CD4-positive, alpha-beta T cell (primary cell): ENCODE results near the gene SCUBE1. TPM values are rescaled to one million over a fixed set of nuclear protein-coding genes. Genes with fewer than 3 reads are reported as not detected.

ENCODE experiments used
- ATAC-seq: fragments of 200-7000 bp; cut with Tn5 transposase; one replicate; pipeline ENCODE4 v1.10.0; 2022; ENCODE audit warnings: mild to moderate bottlenecking; ENCODE audit not compliant: poor library complexity
- CTCF ChIA-PET: fragments of 350-600 bp; sonication (Branson Sonifier 250); formaldehyde crosslinking; loops from one replicate; lab custom pipeline; 2021; ENCODE audit warnings: antibody characterized with exemption, inconsistent platforms; lab: Charles Lee
- POLR2A ChIA-PET: fragments of 350-600 bp; sonication (Branson Sonifier 250); formaldehyde crosslinking; loops from one replicate; lab custom pipeline; 2021; ENCODE audit warnings: antibody characterized with exemption, inconsistent platforms; lab: Charles Lee
- DNase-seq, 14 experiments: peaks; one replicate each; pipeline ENCODE4 v3.0.0-alpha.2; 2013 to 2020; ENCODE audit warnings: mixed read lengths in 2 of 14
- H3K27ac ChIP-seq, 2 donors: one replicate each; pipeline versions ENCODE4 v1.5.1 to v1.7.0; 2013; ENCODE audit warnings: low read length in 2 of 2, low read depth in 1 of 2, mild to moderate bottlenecking in 1 of 2
- H3K27me3 ChIP-seq, 2 experiments: 1 replicate in 1 of 2; 2 replicates in 1 of 2; pipeline versions ENCODE4 v1.6.1 to v1.7.0; 2013; ENCODE audit warnings: low read length in 2 of 2, control low read depth in 1 of 2, mild to moderate bottlenecking in 1 of 2, moderate library complexity in 1 of 2; ENCODE audit not compliant: insufficient read depth in 2 of 2, control insufficient read depth in 1 of 2
- H3K36me3 ChIP-seq: one replicate; pipeline ENCODE4 v1.6.1; 2013; ENCODE audit warnings: low read length, control low read depth; ENCODE audit not compliant: insufficient read depth
- H3K4me1 ChIP-seq: one replicate; pipeline ENCODE4 v1.6.1; 2013; ENCODE audit warnings: low read length, control low read depth; ENCODE audit not compliant: insufficient read depth
- H3K4me3 ChIP-seq: one replicate; pipeline ENCODE4 v1.5.1; 2013; ENCODE audit warnings: mild to moderate bottlenecking, low read length, moderate library complexity
- H3K9me3 ChIP-seq, 2 experiments: 1 replicate in 1 of 2; 2 replicates in 1 of 2; pipeline versions ENCODE4 v1.6.1 to v1.7.0; 2013; ENCODE audit warnings: low read length in 2 of 2, mild to moderate bottlenecking in 2 of 2, control low read depth in 1 of 2, moderate library complexity in 1 of 2; ENCODE audit not compliant: control insufficient read depth in 1 of 2, insufficient read depth in 1 of 2
- H3K27ac Mint-ChIP-seq: one replicate; pipeline ENCODE4 v1.8.0; 2020; ENCODE audit warnings: mixed read lengths
- H3K27me3 Mint-ChIP-seq: one replicate; pipeline ENCODE4 v1.8.0; 2021; ENCODE audit warnings: mixed read lengths
- H3K36me3 Mint-ChIP-seq: one replicate; pipeline ENCODE4 v1.8.0; 2021; ENCODE audit warnings: low read depth, mixed read lengths
- H3K4me1 Mint-ChIP-seq: one replicate; pipeline ENCODE4 v1.8.0; 2021; ENCODE audit warnings: low read depth, mixed read lengths
- H3K4me3 Mint-ChIP-seq: one replicate; pipeline ENCODE4 v1.8.0; 2020; ENCODE audit warnings: mild to moderate bottlenecking, mixed read lengths
- H3K9me3 Mint-ChIP-seq: one replicate; pipeline ENCODE4 v1.8.0; 2020; ENCODE audit warnings: mixed read lengths
- CTCF ChIP-seq: fragments of 200-600 bp; IDR thresholded peaks from one replicate; pipeline ENCODE4 v1.8.0; 2022; ENCODE audit warnings: antibody characterized with exemption, mild to moderate bottlenecking
- intact Hi-C, 2 experiments: fragments of 100-400 bp; cut with DNase I in 1 of 2; cut with micrococcal nuclease in 1 of 2; formaldehyde crosslinking; loops; one replicate each; pipeline versions ENCODE4 v1.15.1 to v1.9.0; 2023 to 2025; cut with DNase I, micrococcal nuclease
- total RNA-seq, 174 experiments: library from RNA in 2 of 174; stranded (reverse) in 2 of 174; gene quantifications; one replicate each; pipeline ENCODE4 v1.2.3 and lab custom pipeline; 2021 to 2026

Gene SCUBE1
- total RNA-seq, 2 experiments from 2014 or later: not detected

- DNase-seq: no peak
- Histone ChIP-seq H3K4me1 (no peaks in the 10 kb centered on the region), H3K27ac (no peak overlapping the region), H3K36me3 (no peaks in the 10 kb centered on the region), H3K4me3 (no peak overlapping the region), H3K9me3 (no peaks in the 10 kb centered on the region), H3K27me3 (no peaks in the 10 kb centered on the region)
- H3K9me3 Mint-ChIP-seq: no peaks in the 10 kb centered on the region
- CTCF ChIA-PET: no interaction called here
- no peaks in the 10 kb centered on the region for H3K4me1 Mint-ChIP-seq
- intact Hi-C loops: no loop called here
- H3K36me3 Mint-ChIP-seq: no peaks in the 10 kb centered on the region
- no peak for ATAC-seq
- POLR2A ChIA-PET: no interaction called here
- no peak for TF ChIP-seq CTCF
- no peaks in the 10 kb centered on the region for H3K27me3 Mint-ChIP-seq
- H3K27ac Mint-ChIP-seq: no peak overlapping the region
- no peak overlapping the region for H3K4me3 Mint-ChIP-seq
These were observed 39.4 kb downstream of the SCUBE1 start for GRCh38 chr22:43303751-43304150.

DNA sequence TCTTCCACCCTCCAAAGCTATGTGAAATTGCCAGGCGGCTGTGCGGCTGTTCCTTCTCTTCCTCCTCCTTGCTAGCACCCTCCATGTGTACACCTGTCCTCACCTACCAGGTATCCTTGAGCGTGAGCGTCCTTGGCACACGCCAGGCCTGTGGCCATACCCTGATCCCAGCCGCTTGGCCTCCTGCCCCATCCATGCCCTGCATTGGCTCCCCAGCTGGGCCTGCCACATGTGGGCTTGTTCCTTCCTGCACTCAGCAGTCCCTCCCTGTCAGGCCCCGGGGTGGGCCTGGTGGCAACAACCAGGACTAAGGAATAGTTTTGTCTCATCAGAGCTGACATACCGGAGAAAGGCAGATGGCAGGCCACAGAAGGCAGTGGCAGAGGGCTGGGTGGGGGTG is 40.0 kb downstream of the SCUBE1 start:
- no peak overlapping the region for H3K4me3 ChIP-seq
- H3K4me1 ChIP-seq: no peaks in the 10 kb centered on the region
- H3K27me3 Mint-ChIP-seq: no peaks in the 10 kb centered on the region
- ChIA-PET POLR2A (no interaction called here), CTCF (no interaction called here)
- no peak overlapping the region for H3K27ac Mint-ChIP-seq
- ATAC-seq (no peak), DNase-seq (no peak)
- no peaks in the 10 kb centered on the region for H3K27me3 ChIP-seq
- H3K9me3 ChIP-seq: no peaks in the 10 kb centered on the region
- no peak for TF ChIP-seq CTCF
- no peaks in the 10 kb centered on the region for H3K36me3 ChIP-seq
- no peak overlapping the region for H3K27ac ChIP-seq
- H3K9me3 Mint-ChIP-seq: no peaks in the 10 kb centered on the region
- intact Hi-C loops: no loop called here
- H3K4me1 Mint-ChIP-seq: no peaks in the 10 kb centered on the region
- no peaks in the 10 kb centered on the region for H3K36me3 Mint-ChIP-seq
- H3K4me3 Mint-ChIP-seq: no peak overlapping the region

- H3K27ac Mint-ChIP-seq: no peak overlapping the region
- POLR2A ChIA-PET: no interaction called here
- H3K4me1 Mint-ChIP-seq: no peaks in the 10 kb centered on the region
These were observed 40.6 kb downstream of the SCUBE1 start for GRCh38 chr22:43302531-43303041.

More at GRCh38 chr22:43302531-43303041, 40.6 kb downstream of the SCUBE1 start:
- H3K27me3 Mint-ChIP-seq: no peaks in the 10 kb centered on the region
- CTCF ChIA-PET: no interaction called here
- Histone ChIP-seq H3K9me3 (no peaks in the 10 kb centered on the region), H3K27me3 (no peaks in the 10 kb centered on the region), H3K36me3 (no peaks in the 10 kb centered on the region), H3K4me3 (no peak overlapping the region), H3K27ac (no peak overlapping the region), H3K4me1 (no peaks in the 10 kb centered on the region)
- TF ChIP-seq CTCF: no peak
- no peak overlapping the region for H3K4me3 Mint-ChIP-seq
- DNase-seq (no peak), ATAC-seq (no peak)
- intact Hi-C loops: no loop called here
- H3K36me3 Mint-ChIP-seq: no peaks in the 10 kb centered on the region
- H3K9me3 Mint-ChIP-seq: no peaks in the 10 kb centered on the region
